Sigmoid colon (tissue), 7 donors: ENCODE results near the gene PAXX. TPM values are rescaled to one million over a fixed set of nuclear protein-coding genes. Genes with fewer than 3 reads are reported as not detected.

Experiments used
- DNase-seq: peaks from one replicate; pipeline ENCODE4 v3.0.0-alpha.2; 2019
- H3K27ac ChIP-seq, 4 donors: fragments of 200-600 bp; sonication (generic); one replicate each; pipeline ENCODE4 v1.5.1; 2016 to 2019; ENCODE audit warnings: mild to moderate bottlenecking in 1 of 4
- H3K27me3 ChIP-seq, 3 donors: fragments of 200-600 bp; sonication (generic); one replicate each; pipeline ENCODE4 v1.5.1; 2019; ENCODE audit warnings: mild to moderate bottlenecking in 1 of 3
- H3K36me3 ChIP-seq, 4 donors: fragments of 200-600 bp; sonication (generic); one replicate each; pipeline ENCODE4 v1.5.1; 2016 to 2019
- H3K4me1 ChIP-seq, 4 donors: fragments of 200-600 bp; sonication (generic); one replicate each; pipeline ENCODE4 v1.5.1; 2017 to 2019
- H3K4me3 ChIP-seq, 4 donors: fragments of 200-600 bp; sonication (generic); one replicate each; pipeline ENCODE4 v1.5.1; 2017 to 2019; ENCODE audit warnings: mild to moderate bottlenecking in 2 of 4, moderate library complexity in 1 of 4
- H3K9me3 ChIP-seq, 4 donors: fragments of 200-600 bp in 3 of 4; sonication (generic) in 3 of 4; one replicate each; pipeline versions ENCODE4 v1.5.1 to v1.6.1; 2013 to 2019
- EP300 ChIP-seq, 4 donors: sonication (generic); formaldehyde crosslinking; IDR thresholded peaks; one replicate each; pipeline ENCODE4 v1.6.1; 2017; ENCODE audit warnings: antibody characterized with exemption in 4 of 4
- POLR2A ChIP-seq, 2 donors: fragments of 450-650 bp; IDR thresholded peaks; one replicate each; pipeline ENCODE4 v1.6.1; 2016; ENCODE audit warnings: antibody characterized with exemption in 2 of 2, mild to moderate bottlenecking in 2 of 2, moderate library complexity in 2 of 2
- POLR2AphosphoS5 ChIP-seq, 4 donors: sonication (generic); formaldehyde crosslinking; IDR thresholded peaks; one replicate each; pipeline ENCODE4 v1.6.1; 2017; ENCODE audit warnings: antibody characterized with exemption in 4 of 4
- WGBS, 2 donors: extraction: QIAGEN DNeasy Blood & Tissue Kit; methylation state at CpG; one replicate each; pipeline ENCODE4 v1.1.7; 2013; 5-methylcytosine and 5-hydroxymethylcytosine counted together
- intact Hi-C: fragments of 100-400 bp; cut with DNase I; formaldehyde crosslinking; loops from one replicate; pipeline ENCODE4 v1.15.1; 2023
- polyA plus RNA-seq, 3 donors: library from polyadenylated mRNA; stranded (reverse); fragments of 200-250 nt; gene quantifications; one replicate each; pipeline ENCODE4 v1.2.3, GENCODE V29; 2013
- total RNA-seq, 4 donors: library from RNA; depleted of rRNA; stranded (reverse); fragments of >200 nt; gene quantifications; one replicate each; pipeline ENCODE4 v1.1.0, GENCODE V29; 2016
- TF ChIP-seq, protein P1 (sequence below), 4 experiments: fragments of 450-650 bp in 3 of 4; fragments of 200-600 bp in 1 of 4; IDR thresholded peaks; one replicate each; pipeline ENCODE4 v1.5.1; 2016 to 2019; ENCODE audit warnings: antibody characterized with exemption in 4 of 4, mild to moderate bottlenecking in 3 of 4, moderate library complexity in 2 of 4
- donor health status: healthy with polysubstance abuse.
- donor health status: Bipolar disorder and iron deficiency.
- donor health status: healthy.

The PAXX gene
- total and polyA plus RNA-seq, 7 donors, result 28.0 to 80.9 (median 36.3) TPM

DNA sequence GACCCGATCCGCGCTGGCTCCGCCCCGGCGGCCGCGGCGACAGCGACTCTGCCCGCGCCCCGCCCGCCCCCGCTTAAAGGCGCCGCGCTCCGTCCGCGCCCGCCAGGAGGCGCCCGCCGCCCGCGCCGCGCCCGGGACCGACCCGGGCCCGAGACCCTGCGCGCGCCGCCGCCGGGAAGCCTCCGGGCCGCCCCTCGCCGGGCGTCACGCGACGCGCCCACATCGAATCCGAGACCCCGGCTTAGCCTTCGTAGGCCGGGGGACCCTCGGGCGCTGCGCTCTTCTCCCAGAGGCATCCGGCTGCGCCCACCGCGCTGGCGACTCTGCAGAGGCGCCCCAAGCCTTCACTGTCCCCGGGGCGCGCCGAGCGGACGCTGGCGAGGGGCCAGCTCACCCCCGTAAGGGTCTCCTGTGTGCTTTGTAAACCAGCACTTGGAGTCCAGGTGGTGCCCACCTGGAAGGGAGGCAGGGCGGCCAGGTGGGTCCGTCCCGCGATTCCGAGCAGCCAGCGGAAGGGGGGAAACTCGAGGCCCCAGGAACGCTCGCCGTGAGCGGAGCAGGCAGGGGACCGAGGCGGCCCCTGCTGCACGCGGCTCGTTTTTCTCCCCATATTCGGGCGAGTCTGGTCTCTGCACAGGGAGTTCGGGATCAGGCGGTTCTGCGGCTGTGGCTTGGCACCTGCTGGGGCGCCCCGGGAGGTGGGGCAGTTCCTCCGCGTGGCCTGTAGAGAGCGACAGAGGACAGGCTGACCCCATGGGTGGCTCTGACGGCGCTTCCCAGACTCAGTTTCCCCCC is 36.2 kb downstream of the PAXX start:
- Histone ChIP-seq H3K36me3 (no peaks in the 10 kb centered on the region), H3K27ac (peak overlapping the region; percentile 61 to 73 (median 62)), H3K4me1 (peaks cover 0 to 36% (median 35%) of the 10 kb centered on the region in 4 donors), H3K9me3 (no peaks in the 10 kb centered on the region), H3K4me3 (peak overlapping the region; percentile 44 to 67 (median 61)), H3K27me3 (no peaks in the 10 kb centered on the region)
- no peak for TF ChIP-seq POLR2AphosphoS5 (IDR thresholded peaks at IDR 0.05)
- no peak for TF ChIP-seq EP300 (IDR thresholded peaks at IDR 0.05)
- TF ChIP-seq POLR2A (IDR thresholded peaks at IDR 0.05), result no peak
- TF ChIP-seq, protein P1, sequence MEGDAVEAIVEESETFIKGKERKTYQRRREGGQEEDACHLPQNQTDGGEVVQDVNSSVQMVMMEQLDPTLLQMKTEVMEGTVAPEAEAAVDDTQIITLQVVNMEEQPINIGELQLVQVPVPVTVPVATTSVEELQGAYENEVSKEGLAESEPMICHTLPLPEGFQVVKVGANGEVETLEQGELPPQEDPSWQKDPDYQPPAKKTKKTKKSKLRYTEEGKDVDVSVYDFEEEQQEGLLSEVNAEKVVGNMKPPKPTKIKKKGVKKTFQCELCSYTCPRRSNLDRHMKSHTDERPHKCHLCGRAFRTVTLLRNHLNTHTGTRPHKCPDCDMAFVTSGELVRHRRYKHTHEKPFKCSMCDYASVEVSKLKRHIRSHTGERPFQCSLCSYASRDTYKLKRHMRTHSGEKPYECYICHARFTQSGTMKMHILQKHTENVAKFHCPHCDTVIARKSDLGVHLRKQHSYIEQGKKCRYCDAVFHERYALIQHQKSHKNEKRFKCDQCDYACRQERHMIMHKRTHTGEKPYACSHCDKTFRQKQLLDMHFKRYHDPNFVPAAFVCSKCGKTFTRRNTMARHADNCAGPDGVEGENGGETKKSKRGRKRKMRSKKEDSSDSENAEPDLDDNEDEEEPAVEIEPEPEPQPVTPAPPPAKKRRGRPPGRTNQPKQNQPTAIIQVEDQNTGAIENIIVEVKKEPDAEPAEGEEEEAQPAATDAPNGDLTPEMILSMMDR (IDR thresholded peaks at IDR 0.05), result no peak
- DNase-seq, result no peak
- intact Hi-C loops, result loop anchor here (2.0 to 5.0 kb wide), 2 partner anchors 39 to 84 kb away; partner anchors contain the start of genes C8G and FBXW5
- WGBS, 2 donors, result 0% methylated on average over 98 of the region's 98 CpGs

DNA sequence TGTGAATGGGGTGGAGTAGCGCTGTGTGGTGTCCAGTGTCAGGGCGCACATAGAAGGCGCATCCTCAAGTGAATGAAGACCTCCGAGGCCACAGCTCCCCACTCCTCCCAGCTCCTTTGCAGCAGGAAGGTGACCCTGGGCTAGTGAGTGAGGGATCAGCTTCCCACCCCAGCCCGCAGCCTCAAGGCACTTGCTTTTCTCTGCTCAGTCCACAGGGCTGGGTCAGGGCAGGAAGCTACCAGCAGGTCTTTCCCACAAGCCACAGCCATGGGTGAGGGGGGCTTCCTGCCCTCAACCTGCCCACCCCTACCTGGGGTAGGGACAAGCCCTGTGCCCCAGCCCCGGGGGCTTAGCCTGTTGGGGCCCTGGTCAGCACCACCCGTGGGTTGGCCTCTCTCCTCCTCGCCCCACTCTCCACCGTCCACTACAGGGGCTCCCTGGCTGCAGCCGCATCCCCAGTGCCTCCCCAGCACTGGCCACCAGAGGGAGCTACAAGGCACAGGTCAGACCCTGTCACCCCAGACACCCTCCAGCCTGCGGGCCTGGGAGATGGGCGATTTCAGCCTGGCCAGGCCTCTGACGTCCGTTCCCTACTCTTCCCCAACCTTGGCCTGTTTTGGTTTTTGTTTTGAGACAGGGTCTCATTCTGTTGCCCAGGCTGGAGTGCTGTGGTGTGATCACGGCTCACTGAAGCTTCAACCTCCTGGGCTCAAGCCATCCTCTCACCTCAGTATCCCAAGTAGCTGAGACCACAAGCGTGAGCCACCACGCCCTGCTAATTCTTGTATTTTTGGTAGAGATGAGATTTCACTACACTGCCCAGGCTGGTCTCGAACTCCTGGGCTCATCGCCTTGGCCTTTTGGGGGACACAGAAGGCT is 37.1 kb downstream of the PAXX start:
- peak; percentile 84 for DNase-seq
- H3K4me1 ChIP-seq, result peaks cover 0 to 36% (median 35%) of the 10 kb centered on the region in 4 donors
- no peak for TF ChIP-seq POLR2AphosphoS5 (IDR thresholded peaks at IDR 0.05)
- TF ChIP-seq, protein P1 (IDR thresholded peaks at IDR 0.05), result peak; percentile 68 to 93 (median 86)
- peaks cover 0 to under 1% (median 0%) of the 10 kb centered on the region in 3 donors for H3K27me3 ChIP-seq
- peak overlapping the region in 3 of 4 donors; percentile 59 to 67 (median 63) for H3K4me3 ChIP-seq
- H3K36me3 ChIP-seq, result no peaks in the 10 kb centered on the region
- no peaks in the 10 kb centered on the region for H3K9me3 ChIP-seq
- intact Hi-C loops, result loop anchor here (2.0 to 5.0 kb wide), 2 partner anchors 38 to 84 kb away; partner anchors contain the start of genes C8G and FBXW5
- WGBS, 2 donors, result 17 to 25% methylated on average over 19 of the region's 19 CpGs
- H3K27ac ChIP-seq, result peak overlapping the region in 2 of 4 donors; percentile 3 to 61

DNA sequence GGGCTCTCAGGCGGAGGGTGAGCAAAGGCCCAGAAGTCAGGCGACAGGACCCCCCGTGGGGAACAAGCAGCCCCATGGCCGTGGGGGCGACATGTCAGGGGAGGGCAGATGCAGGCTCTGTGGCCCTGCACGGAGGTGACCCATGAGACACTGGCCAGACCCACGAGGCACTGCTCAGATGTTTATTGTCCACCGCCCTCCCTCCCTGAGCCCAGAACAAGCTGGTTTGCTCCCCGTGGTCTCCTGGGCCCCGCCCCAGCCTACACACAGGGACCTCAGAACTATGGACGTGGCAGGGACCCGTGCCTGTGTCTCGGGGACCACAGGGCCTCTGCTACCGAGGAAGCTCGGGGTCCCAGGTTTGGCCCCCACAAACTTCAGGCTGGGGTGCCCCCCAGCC is 37.8 kb downstream of the PAXX start:
- intact Hi-C loops, result loop anchor here (10.0 kb wide), 1 partner anchor 185 kb away; the partner anchor contains the start of genes AJM1 and PHPT1
- 54 to 57% methylated on average over 15 of the region's 15 CpGs for WGBS, 2 donors
- DNase-seq, result no peak
- TF ChIP-seq, protein P1 (IDR thresholded peaks at IDR 0.05), result no peak
- TF ChIP-seq EP300 (IDR thresholded peaks at IDR 0.05) (no peak), POLR2AphosphoS5 (IDR thresholded peaks at IDR 0.05) (no peak), POLR2A (IDR thresholded peaks at IDR 0.05) (no peak)
- Histone ChIP-seq H3K4me3 (no peak overlapping the region), H3K4me1 (peaks cover 0 to 41% (median 38%) of the 10 kb centered on the region in 4 donors), H3K9me3 (no peaks in the 10 kb centered on the region), H3K27ac (no peak overlapping the region), H3K27me3 (peaks cover 0 to 8% (median 0%) of the 10 kb centered on the region in 3 donors), H3K36me3 (no peaks in the 10 kb centered on the region)

DNA sequence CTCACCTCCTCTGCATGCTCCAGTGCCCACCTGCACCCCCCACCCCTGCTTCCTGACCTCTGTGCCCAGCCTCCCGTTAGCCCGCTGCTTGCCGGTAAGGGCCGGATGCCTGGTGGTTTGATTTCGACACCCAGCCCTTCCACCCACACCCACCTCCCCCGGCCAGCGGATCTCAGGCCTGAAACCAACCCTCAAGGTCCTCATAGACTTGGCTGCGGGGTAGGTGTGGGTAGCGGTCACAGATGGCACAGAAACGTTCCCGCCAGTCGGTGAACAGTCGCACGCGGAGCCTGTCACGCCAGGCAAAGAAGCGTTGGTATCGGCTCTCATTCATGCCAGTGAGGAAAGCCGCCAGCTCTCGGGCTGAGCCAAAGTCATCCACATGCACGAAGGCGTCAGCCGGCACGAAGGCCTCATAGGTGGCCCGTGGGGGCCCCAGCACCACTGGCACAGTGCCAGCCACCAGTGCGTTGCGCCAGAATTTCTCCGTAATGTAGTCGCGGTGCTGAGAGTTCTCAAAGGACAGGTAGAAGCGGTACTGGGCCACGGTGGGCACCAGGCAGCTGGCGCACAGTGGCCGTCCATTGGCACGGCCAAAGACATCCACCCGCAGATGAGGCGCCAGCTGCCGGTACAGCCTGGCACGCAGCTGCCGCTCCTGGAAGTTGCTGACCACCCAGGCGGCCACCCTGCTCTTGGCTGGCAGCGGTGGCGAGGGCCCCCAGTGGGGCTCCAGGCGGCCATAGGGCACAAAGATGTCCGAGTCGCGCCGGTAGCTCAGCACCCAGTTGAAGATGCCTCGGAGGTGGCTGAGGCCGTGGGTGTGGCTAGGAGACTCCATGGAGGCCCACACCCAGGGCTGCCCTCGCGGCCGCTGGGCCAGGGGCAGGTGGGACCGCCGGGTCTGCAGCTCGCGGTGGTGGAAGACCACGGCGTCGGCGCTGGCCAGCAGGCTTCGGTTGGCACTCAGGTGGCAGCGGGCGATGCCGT is 38.6 kb downstream of the PAXX start:
- Histone ChIP-seq H3K9me3 (no peaks in the 10 kb centered on the region), H3K4me1 (peaks cover 0 to 43% (median 43%) of the 10 kb centered on the region in 4 donors), H3K27me3 (peaks cover 0 to 9% (median 0%) of the 10 kb centered on the region in 3 donors), H3K36me3 (no peaks in the 10 kb centered on the region), H3K27ac (no peak overlapping the region), H3K4me3 (no peak overlapping the region)
- TF ChIP-seq POLR2AphosphoS5 (IDR thresholded peaks at IDR 0.05) (no peak), EP300 (IDR thresholded peaks at IDR 0.05) (no peak), POLR2A (IDR thresholded peaks at IDR 0.05) (no peak)
- TF ChIP-seq, protein P1 (IDR thresholded peaks at IDR 0.05), result no peak
- 68 to 73% methylated on average over 65 of the region's 65 CpGs for WGBS, 2 donors
- intact Hi-C loops, result loop anchor here (10.0 kb wide), 1 partner anchor 186 kb away; the partner anchor contains the start of genes AJM1 and PHPT1
- DNase-seq, result no peak
